HepG2 (cell line): ENCODE results near the gene PRKN. TPM values are rescaled to one million over a fixed set of nuclear protein-coding genes. Genes with fewer than 3 reads are reported as not detected.

Experiments used
- ASH2L ChIP-seq: fragments of 300-600, 200-600 bp; sonication (generic); IDR thresholded peaks from 2 replicates; pipeline ENCODE4 v1.7.0; 2017; ENCODE audit warnings: low read depth, mild to moderate bottlenecking, moderate library complexity, mixed read lengths, low read length; ENCODE audit not compliant: insufficient read length
- CAMTA2 ChIP-seq: sonication (generic); formaldehyde crosslinking; IDR thresholded peaks from 2 replicates; pipeline ENCODE4 v1.4.0; 2020; ENCODE audit warnings: mild to moderate bottlenecking, missing genetic modification reagents, borderline replicate concordance
- POLR2AphosphoS5 ChIP-seq: IDR thresholded peaks from 2 replicates; pipeline ENCODE4 v1.6.1; 2012; ENCODE audit warnings: low read depth, low read length
- ZNF12 ChIP-seq: sonication (generic); formaldehyde crosslinking; IDR thresholded peaks from 2 replicates; pipeline ENCODE4 v1.5.0; 2020; ENCODE audit warnings: missing genetic modification reagents
- ZNF205 ChIP-seq: IDR thresholded peaks from 2 replicates; pipeline ENCODE4 v1.6.1; 2018; ENCODE audit warnings: missing biosample characterization, missing genetic modification reagents
- ZNF331 ChIP-seq: sonication (generic); formaldehyde crosslinking; IDR thresholded peaks from 2 replicates; pipeline ENCODE4 v1.4.0; 2020; ENCODE audit warnings: missing genetic modification reagents
- ZNF350 ChIP-seq: sonication (generic); formaldehyde crosslinking; IDR thresholded peaks from 2 replicates; pipeline ENCODE4 v1.4.0; 2020; ENCODE audit warnings: mild to moderate bottlenecking, low read depth, missing genetic modification reagents, borderline replicate concordance
- ZNF7 ChIP-seq: IDR thresholded peaks from 2 replicates; pipeline ENCODE4 v1.6.1; 2016; ENCODE audit warnings: missing biosample characterization, missing genetic modification reagents
- polyA plus RNA-seq, 8 experiments: library from polyadenylated mRNA; depleted of rRNA in 3 of 8; stranded (reverse) in 7 of 8; unstranded in 1 of 8; fragments of >200 nt; fragmentation: Illumina TruSeq in 4 of 8; extraction: Trizol in 4 of 8; gene quantifications; 2 replicates each; pipeline versions ENCODE4 v1.2.1 to v1.2.3, GENCODE V29; 2011 to 2016; ENCODE audit warnings: low read depth in 4 of 8, missing spikeins in 1 of 8, mixed read lengths in 1 of 8; ENCODE audit not compliant: insufficient read depth in 1 of 8
- total RNA-seq, 5 experiments: library from RNA; depleted of rRNA; stranded (reverse); fragments of >200 nt; fragmentation: Illumina TruSeq; extraction: Trizol; gene quantifications; 2 replicates each; pipeline ENCODE4 v1.2.3, GENCODE V29; 2016; ENCODE audit warnings: low read depth in 1 of 5
- TF ChIP-seq, protein P1 (sequence below): sonication (generic); formaldehyde crosslinking; IDR thresholded peaks from 2 replicates; pipeline ENCODE4 v1.4.0; 2020; ENCODE audit warnings: missing genetic modification reagents, borderline replicate concordance
- TF ChIP-seq, protein P2 (sequence below): sonication (generic); formaldehyde crosslinking; IDR thresholded peaks from 2 replicates; pipeline ENCODE4 v1.8.1; 2023; ENCODE audit warnings: missing genetic modification reagents, mild to moderate bottlenecking, borderline replicate concordance
- TF ChIP-seq, protein P3 (sequence below): sonication (generic); formaldehyde crosslinking; IDR thresholded peaks from 2 replicates; pipeline ENCODE4 v1.4.0; 2020; ENCODE audit warnings: missing genetic modification reagents

PRKN gene
- total and polyA plus RNA-seq, 2 of the 13 experiments (the other 11 are each of a cell fraction or from before 2014, with no cell fraction given), result 0.31 to 0.44 TPM

DNA sequence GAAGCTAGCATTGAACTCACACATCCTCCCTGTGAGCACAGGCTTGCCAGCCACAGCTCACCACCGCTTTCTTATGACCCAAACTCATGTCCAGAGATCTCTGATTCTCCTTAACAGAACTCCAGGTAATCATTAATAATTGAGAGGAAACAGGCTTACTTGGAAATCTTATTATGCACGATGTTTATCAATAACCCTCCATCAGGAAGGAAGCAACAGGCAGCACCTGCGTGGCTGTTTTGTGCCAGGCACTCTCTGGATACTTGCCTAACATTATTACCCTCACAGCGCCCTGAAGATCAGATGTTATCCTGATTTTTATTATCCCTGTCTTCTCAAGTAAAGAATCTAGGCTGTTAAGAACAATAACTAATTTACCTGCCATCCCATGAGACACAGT lies 306.6 kb downstream of the PRKN start (continued):
- TF ChIP-seq ZNF350 (no peak), ZNF7 (CRISPR knock-in tag) (no peak), CAMTA2 (CRISPR knock-in tag) (no peak), POLR2AphosphoS5 (no peak), ZNF12 (no peak), ASH2L (no peak), ZNF331 (CRISPR knock-in tag) (no peak), ZNF205 (CRISPR knock-in tag) (no peak)
- TF ChIP-seq, protein P1, sequence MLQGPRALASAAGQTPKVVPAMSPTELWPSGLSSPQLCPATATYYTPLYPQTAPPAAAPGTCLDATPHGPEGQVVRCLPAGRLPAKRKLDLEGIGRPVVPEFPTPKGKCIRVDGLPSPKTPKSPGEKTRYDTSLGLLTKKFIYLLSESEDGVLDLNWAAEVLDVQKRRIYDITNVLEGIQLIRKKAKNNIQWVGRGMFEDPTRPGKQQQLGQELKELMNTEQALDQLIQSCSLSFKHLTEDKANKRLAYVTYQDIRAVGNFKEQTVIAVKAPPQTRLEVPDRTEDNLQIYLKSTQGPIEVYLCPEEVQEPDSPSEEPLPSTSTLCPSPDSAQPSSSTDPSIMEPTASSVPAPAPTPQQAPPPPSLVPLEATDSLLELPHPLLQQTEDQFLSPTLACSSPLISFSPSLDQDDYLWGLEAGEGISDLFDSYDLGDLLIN (CRISPR knock-in tag), result no peak
- TF ChIP-seq, protein P2, sequence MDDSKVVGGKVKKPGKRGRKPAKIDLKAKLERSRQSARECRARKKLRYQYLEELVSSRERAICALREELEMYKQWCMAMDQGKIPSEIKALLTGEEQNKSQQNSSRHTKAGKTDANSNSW (CRISPR knock-in tag), result no peak
- TF ChIP-seq, protein P3, sequence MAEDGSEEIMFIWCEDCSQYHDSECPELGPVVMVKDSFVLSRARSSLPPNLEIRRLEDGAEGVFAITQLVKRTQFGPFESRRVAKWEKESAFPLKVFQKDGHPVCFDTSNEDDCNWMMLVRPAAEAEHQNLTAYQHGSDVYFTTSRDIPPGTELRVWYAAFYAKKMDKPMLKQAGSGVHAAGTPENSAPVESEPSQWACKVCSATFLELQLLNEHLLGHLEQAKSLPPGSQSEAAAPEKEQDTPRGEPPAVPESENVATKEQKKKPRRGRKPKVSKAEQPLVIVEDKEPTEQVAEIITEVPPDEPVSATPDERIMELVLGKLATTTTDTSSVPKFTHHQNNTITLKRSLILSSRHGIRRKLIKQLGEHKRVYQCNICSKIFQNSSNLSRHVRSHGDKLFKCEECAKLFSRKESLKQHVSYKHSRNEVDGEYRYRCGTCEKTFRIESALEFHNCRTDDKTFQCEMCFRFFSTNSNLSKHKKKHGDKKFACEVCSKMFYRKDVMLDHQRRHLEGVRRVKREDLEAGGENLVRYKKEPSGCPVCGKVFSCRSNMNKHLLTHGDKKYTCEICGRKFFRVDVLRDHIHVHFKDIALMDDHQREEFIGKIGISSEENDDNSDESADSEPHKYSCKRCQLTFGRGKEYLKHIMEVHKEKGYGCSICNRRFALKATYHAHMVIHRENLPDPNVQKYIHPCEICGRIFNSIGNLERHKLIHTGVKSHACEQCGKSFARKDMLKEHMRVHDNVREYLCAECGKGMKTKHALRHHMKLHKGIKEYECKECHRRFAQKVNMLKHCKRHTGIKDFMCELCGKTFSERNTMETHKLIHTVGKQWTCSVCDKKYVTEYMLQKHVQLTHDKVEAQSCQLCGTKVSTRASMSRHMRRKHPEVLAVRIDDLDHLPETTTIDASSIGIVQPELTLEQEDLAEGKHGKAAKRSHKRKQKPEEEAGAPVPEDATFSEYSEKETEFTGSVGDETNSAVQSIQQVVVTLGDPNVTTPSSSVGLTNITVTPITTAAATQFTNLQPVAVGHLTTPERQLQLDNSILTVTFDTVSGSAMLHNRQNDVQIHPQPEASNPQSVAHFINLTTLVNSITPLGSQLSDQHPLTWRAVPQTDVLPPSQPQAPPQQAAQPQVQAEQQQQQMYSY (CRISPR knock-in tag), result no peak
